Loucy (cell line): Measurements from ENCODE around the gene PLPP4.
A peak's percentile ranks its signal among the peaks of the same experiment; 100 is the strongest.

Experiments used
- H2AFZ ChIP-seq: fragments of 200-600 bp; sonication (generic); 2 replicates; pipeline ENCODE4 v1.6.0; 2016; ENCODE audit warnings: antibody characterized with exemption, mild to moderate bottlenecking, low read length, moderate library complexity
- H3F3A ChIP-seq: fragments of 200-600 bp; 2 replicates; pipeline ENCODE4 v1.6.0; 2016; ENCODE audit warnings: antibody characterized with exemption, low read depth, mild to moderate bottlenecking
- H3K27me3 ChIP-seq: fragments of 200-600 bp; sonication (generic); 2 replicates; pipeline ENCODE4 v1.6.1; 2014; ENCODE audit warnings: low read length, mild to moderate bottlenecking; ENCODE audit not compliant: insufficient read depth, poor library complexity, severe bottlenecking
- H3K36me3 ChIP-seq: fragments of 200-600 bp; sonication (generic); 2 replicates; pipeline ENCODE4 v1.6.1; 2016; ENCODE audit warnings: low read length; ENCODE audit not compliant: insufficient read depth
- H3K4me1 ChIP-seq: fragments of 200-600 bp; sonication (generic); 2 replicates; pipeline ENCODE4 v1.5.1; 2014; ENCODE audit warnings: low read length, mild to moderate bottlenecking; ENCODE audit not compliant: insufficient read depth, poor library complexity, severe bottlenecking
- H3K4me2 ChIP-seq: fragments of 200-600 bp; sonication (generic); 2 replicates; pipeline ENCODE4 v1.6.0; 2014; ENCODE audit warnings: antibody characterized with exemption, low read length, low read depth, mild to moderate bottlenecking; ENCODE audit not compliant: poor library complexity, severe bottlenecking
- H3K4me3 ChIP-seq: fragments of 200-600 bp; sonication (generic); 2 replicates; pipeline ENCODE4 v1.5.1; 2014; ENCODE audit warnings: low read length, mild to moderate bottlenecking, mixed read lengths; ENCODE audit not compliant: poor library complexity, severe bottlenecking
- H3K79me2 ChIP-seq: fragments of 200-600 bp; sonication (generic); 2 replicates; pipeline ENCODE4 v1.6.1; 2014; ENCODE audit warnings: low read length; ENCODE audit not compliant: insufficient read depth
- H3K9ac ChIP-seq: fragments of 200-600 bp; sonication (generic); 2 replicates; pipeline ENCODE4 v1.6.0; 2014; ENCODE audit warnings: mild to moderate bottlenecking, low read depth, low read length, moderate library complexity; ENCODE audit not compliant: poor library complexity, severe bottlenecking
- H3K9me2 ChIP-seq: fragments of 200-600 bp; sonication (generic); replicated peaks from 2 replicates; pipeline ENCODE4 v1.6.1; 2016; ENCODE audit warnings: low read depth, low read length, mixed read lengths
- H3K9me3 ChIP-seq: fragments of 200-600 bp; sonication (generic); 2 replicates; pipeline ENCODE4 v1.6.1; 2014; ENCODE audit warnings: mild to moderate bottlenecking, antibody characterized with exemption, low read length, low read depth; ENCODE audit not compliant: insufficient read depth
- H4K20me1 ChIP-seq: fragments of 200-600 bp; sonication (generic); 2 replicates; pipeline ENCODE4 v1.6.0; 2014; ENCODE audit warnings: antibody characterized with exemption, low read length, mild to moderate bottlenecking; ENCODE audit not compliant: insufficient read depth, poor library complexity, severe bottlenecking
- CTCF ChIP-seq: fragments of 200-600 bp; sonication (generic); conservative IDR thresholded peaks from 2 replicates; pipeline ENCODE4 v1.5.1; 2014; ENCODE audit warnings: mild to moderate bottlenecking, antibody characterized with exemption, low read length
- EZH2phosphoT487 ChIP-seq: fragments of 200-600 bp; IDR thresholded peaks from 2 replicates; pipeline ENCODE4 v1.6.1; 2018; ENCODE audit warnings: antibody characterized with exemption, mild to moderate bottlenecking, moderate library complexity, borderline replicate concordance

Gene PLPP4

GRCh38 chr10:120507175-120507574 lies 50.1 kb downstream of the PLPP4 start:
- Histone ChIP-seq H3K4me3 (no peak overlapping the region), H2AFZ (no peak overlapping the region), H3K4me1 (peaks cover 17% of the 10 kb centered on the region), H3K9me3 (no peaks in the 10 kb centered on the region), H3K9me2 (no peaks in the 10 kb centered on the region), H3K27me3 (no peaks in the 10 kb centered on the region), H3F3A (no peaks in the 10 kb centered on the region), H3K9ac (no peak overlapping the region), H3K4me2 (no peak overlapping the region), H4K20me1 (no peaks in the 10 kb centered on the region), H3K79me2 (no peaks in the 10 kb centered on the region), H3K36me3 (no peaks in the 10 kb centered on the region)
- TF ChIP-seq EZH2phosphoT487: no peak
- no peak for TF ChIP-seq CTCF

- Histone ChIP-seq H3K27me3 (no peaks in the 10 kb centered on the region), H3K9me3 (no peaks in the 10 kb centered on the region), H3K79me2 (no peaks in the 10 kb centered on the region), H3K9ac (no peak overlapping the region), H3K36me3 (no peaks in the 10 kb centered on the region), H2AFZ (no peak overlapping the region), H3K9me2 (no peaks in the 10 kb centered on the region), H3K4me2 (peak overlapping the region; percentile 25), H3F3A (no peaks in the 10 kb centered on the region), H3K4me1 (peaks cover 17% of the 10 kb centered on the region), H3K4me3 (no peak overlapping the region), H4K20me1 (no peaks in the 10 kb centered on the region)
- TF ChIP-seq EZH2phosphoT487 (no peak), CTCF (no peak)
These were observed 50.6 kb downstream of the PLPP4 start for GRCh38 chr10:120507651-120508050.

- no peak for TF ChIP-seq EZH2phosphoT487
- no peak for TF ChIP-seq CTCF
- no peak overlapping the region for H3K4me3 ChIP-seq
- H4K20me1 ChIP-seq: no peaks in the 10 kb centered on the region
- peak overlapping the region; percentile 25 for H3K4me2 ChIP-seq
- no peaks in the 10 kb centered on the region for H3K36me3 ChIP-seq
- no peak overlapping the region for H2AFZ ChIP-seq
- no peaks in the 10 kb centered on the region for H3F3A ChIP-seq
- no peaks in the 10 kb centered on the region for H3K9me2 ChIP-seq
- peaks cover 16% of the 10 kb centered on the region for H3K4me1 ChIP-seq
- H3K79me2 ChIP-seq: no peaks in the 10 kb centered on the region
- no peaks in the 10 kb centered on the region for H3K27me3 ChIP-seq
- no peaks in the 10 kb centered on the region for H3K9me3 ChIP-seq
- H3K9ac ChIP-seq: no peak overlapping the region
These were observed 51.4 kb downstream of the PLPP4 start for GRCh38 chr10:120508393-120508792.
